ENCODE results near the gene ZNF213.
"Not testable (repeated sequence)": the region's sequence is repeated elsewhere in the genome, so short reads cannot be mapped to it uniquely, and the experiment has no call there.

The ZNF213 gene

DNA sequence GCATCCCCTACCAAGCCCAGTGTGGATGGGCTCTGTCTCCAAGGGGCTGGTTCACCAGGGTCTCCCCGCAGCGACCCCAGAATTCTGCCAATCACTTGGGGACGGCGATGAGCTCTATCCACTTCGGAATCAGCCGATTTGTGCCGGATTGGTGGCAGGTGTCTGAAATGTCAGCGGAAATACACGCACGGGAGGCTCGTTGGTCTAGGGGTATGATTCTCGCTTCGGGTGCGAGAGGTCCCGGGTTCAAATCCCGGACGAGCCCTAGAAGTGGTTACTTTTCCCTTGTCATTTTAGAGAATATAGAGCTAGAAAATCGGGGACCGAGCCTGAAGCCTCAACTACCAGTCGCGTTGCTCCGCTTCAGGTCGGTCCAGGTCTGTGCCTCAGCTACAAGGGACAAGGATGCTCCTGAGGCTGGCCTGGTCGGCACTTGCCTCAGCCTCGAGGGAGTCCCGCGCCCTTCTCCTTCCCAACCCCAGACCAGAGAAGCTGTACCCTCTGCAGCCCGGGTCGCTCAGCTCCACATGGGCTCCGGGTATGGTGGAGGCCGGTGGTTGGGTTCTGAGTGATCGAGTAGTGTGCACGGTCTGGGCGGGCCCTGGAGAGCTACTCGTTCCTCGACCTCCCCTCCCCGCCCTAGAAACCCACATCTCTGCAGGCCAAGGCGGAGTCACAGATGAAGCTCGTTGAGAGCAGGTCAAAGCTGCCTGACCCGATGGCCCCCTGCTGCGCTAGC, 37.2 kb downstream of the ZNF213 start:
- H3K36me3 ChIP-seq (ENCODE audit: insufficient read depth, low read length), result no peaks in the 10 kb centered on the region
- no peak for TF ChIP-seq POLR2AphosphoS5 (IDR thresholded peaks at IDR 0.05; ENCODE audit: borderline replicate concordance, low read depth, low read length)
- no peak for TF ChIP-seq EZH2 (IDR thresholded peaks at IDR 0.05)
- TF ChIP-seq FOXP2 (optimal IDR thresholded peaks at IDR 0.05; ENCODE audit: control extremely low read depth, extremely low read length, insufficient read depth), result no peak
- no peak for DNase-seq (ENCODE audit: low read depth, low spot score)
- no peak overlapping the region for H3K4me3 ChIP-seq
- no peaks in the 10 kb centered on the region for H3K9me3 ChIP-seq (ENCODE audit: low read depth, low read length)
- H3K9ac ChIP-seq (ENCODE audit: insufficient read length), result no peak overlapping the region
- no peak overlapping the region for H3K27ac ChIP-seq

DNA sequence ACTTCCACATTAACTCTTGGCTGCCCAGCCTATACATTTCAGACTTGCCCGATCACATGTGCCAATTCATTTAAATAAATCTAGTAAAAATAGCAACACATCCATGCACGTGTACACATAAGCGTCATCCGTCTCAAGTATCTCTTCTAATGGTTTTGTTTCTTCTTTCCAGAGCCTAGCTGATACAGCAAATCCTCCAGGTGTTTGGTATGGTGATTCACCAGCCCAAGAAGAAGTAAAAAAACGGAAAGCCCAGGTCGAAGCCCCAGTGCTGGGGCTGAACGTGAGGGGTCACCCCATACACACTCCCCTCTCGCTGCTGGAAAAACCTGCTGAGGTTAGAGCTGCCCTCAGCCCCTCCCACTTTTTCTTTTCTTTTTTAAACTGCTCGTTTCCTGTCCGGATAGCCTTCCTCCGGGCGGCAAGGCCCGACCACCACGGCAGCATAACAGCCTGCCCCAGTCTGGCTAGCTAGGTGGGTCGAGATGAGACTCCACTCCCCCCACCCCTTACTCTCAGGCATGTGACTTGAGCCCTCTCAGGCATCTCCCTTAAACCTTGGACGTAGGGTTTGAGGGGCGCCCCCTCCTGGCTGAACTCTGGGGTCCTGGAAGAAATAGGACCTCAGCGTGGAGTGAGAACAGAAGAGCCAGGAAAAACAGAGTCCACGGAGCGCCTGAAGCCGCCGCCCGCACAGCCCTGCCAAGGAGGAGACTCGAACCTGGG, 39.2 kb downstream of the ZNF213 start:
- no peak overlapping the region for H3K9ac ChIP-seq (ENCODE audit: insufficient read length)
- DNase-seq (ENCODE audit: low read depth, low spot score), result no peak
- no peak overlapping the region for H3K4me3 ChIP-seq
- H3K9me3 ChIP-seq (ENCODE audit: low read depth, low read length), result no peaks in the 10 kb centered on the region
- no peaks in the 10 kb centered on the region for H3K36me3 ChIP-seq (ENCODE audit: insufficient read depth, low read length)
- H3K27ac ChIP-seq, result no peak overlapping the region
- TF ChIP-seq FOXP2 (optimal IDR thresholded peaks at IDR 0.05; ENCODE audit: control extremely low read depth, extremely low read length, insufficient read depth), result no peak
- TF ChIP-seq EZH2 (IDR thresholded peaks at IDR 0.05), result no peak
- no peak for TF ChIP-seq POLR2AphosphoS5 (IDR thresholded peaks at IDR 0.05; ENCODE audit: borderline replicate concordance, low read depth, low read length)

DNA sequence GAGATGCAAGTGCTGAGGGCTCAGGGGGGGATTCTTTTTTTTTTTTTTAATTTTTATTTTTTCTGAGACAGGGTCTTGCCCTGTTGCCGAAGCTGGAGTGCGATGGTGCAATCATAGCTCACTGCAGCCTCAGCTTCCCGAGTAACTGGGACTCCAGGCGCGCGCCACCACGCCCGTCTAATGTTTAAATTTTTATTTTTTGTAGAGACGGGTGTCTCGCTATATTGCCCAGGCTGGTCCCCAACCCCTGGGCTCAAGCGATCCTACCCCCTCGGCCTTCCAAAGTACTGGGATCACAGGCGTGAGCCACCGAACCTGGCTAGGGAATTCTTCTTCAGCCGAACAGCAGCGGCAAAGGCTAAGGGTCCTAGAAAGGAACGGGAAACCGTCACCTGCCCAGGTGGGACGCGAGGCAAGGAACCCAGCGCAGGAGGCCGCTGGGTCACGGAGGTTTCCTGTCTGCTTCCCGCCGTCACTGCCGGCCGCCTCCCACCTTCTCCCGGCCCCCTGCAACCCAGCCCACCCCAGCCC, 39.9 kb downstream of the ZNF213 start:
- no peaks in the 10 kb centered on the region for H3K36me3 ChIP-seq (ENCODE audit: insufficient read depth, low read length)
- H3K9me3 ChIP-seq (ENCODE audit: low read depth, low read length), result no peaks in the 10 kb centered on the region
- no peak for TF ChIP-seq FOXP2 (optimal IDR thresholded peaks at IDR 0.05; ENCODE audit: control extremely low read depth, extremely low read length, insufficient read depth)
- TF ChIP-seq POLR2AphosphoS5 (IDR thresholded peaks at IDR 0.05; ENCODE audit: borderline replicate concordance, low read depth, low read length), result no peak
- TF ChIP-seq EZH2 (IDR thresholded peaks at IDR 0.05), result no peak
- H3K4me3 ChIP-seq, result peak overlapping the region; percentile 73; the same call in 1 of the 2 replicates
- H3K9ac ChIP-seq (ENCODE audit: insufficient read length), result no peak overlapping the region
- DNase-seq (ENCODE audit: low read depth, low spot score), result no peak
- H3K27ac ChIP-seq, result no peak overlapping the region

DNA sequence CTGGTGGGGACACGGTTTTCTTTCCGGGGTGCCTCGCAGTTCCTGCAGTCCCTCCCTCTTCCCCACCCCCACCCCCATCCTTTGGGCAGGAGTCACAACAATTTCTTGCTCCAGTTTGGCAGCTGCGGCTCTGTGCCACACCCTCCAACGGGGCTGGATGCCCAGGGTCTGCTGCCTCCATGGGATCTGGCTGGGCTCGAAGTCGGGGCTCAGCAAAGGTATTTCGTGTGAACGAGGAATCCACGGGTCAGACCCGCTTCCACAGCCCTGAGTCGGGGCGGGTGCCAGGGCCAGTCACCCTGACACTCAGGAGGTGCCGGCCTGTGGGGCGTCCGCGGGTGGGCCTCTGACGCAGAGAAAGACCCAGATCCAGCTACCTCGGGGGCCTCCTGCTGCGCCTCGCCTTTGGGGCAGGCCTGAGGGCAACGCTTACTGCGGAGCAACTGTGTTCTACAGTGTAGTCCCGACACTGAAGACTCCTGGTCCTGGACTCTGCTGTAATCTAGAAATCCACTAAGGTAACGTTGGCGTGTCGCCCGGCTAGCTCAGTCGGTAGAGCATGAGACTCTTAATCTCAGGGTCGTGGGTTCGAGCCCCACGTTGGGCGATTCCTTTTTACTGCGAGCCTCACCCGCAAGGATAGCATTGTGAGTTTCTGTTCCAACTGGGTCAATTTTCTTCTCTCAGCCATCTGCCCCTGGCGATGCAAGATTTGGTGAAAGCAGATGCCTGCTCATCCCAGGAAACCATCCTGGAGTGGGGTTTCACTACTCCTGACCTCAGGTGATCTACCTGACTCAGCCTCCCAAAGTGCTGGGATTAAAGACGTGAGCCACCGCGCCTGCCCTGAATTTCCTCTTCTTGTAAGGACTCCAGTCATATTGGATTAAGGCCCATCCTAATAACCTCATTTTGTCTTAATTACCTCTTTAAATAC, 40.6 kb downstream of the ZNF213 start:
- TF ChIP-seq FOXP2 (optimal IDR thresholded peaks at IDR 0.05; ENCODE audit: control extremely low read depth, extremely low read length, insufficient read depth) (no peak), EZH2 (IDR thresholded peaks at IDR 0.05) (no peak), POLR2AphosphoS5 (IDR thresholded peaks at IDR 0.05; ENCODE audit: borderline replicate concordance, low read depth, low read length) (no peak)
- DNase-seq (ENCODE audit: low read depth, low spot score), result no peak
- Histone ChIP-seq H3K4me3 (peak overlapping the region; percentile 73), H3K9ac (ENCODE audit: insufficient read length) (peak overlapping the region; percentile 17), H3K27ac (no peak overlapping the region), H3K36me3 (ENCODE audit: insufficient read depth, low read length) (no peaks in the 10 kb centered on the region), H3K9me3 (ENCODE audit: low read depth, low read length) (no peaks in the 10 kb centered on the region)

DNA sequence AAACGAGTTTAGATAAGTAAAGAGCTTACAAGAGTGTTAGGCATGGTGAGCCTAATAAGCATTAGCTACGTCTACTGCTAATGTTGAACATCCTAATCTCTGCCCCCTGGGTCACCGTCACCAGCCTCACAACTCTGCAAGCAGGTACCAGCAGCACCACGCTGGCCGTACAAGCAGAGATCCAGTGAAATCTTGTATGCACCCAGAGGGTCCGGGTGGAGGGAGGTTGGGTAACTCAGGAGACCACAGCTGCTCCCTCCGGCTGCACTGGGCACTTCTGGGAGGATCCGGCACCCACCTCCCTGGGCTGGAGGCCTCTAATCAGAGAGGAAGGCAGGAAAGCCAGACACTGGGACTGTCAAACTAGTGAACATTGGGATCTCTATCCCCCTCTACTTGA, 44.8 kb downstream of the ZNF213 start:
- no peak overlapping the region for H3K4me3 ChIP-seq
- no peak overlapping the region for H3K27ac ChIP-seq
- H3K9ac ChIP-seq (ENCODE audit: insufficient read length), result no peak overlapping the region
- H3K36me3 ChIP-seq (ENCODE audit: insufficient read depth, low read length), result no peaks in the 10 kb centered on the region
- TF ChIP-seq EZH2 (IDR thresholded peaks at IDR 0.05), result no peak
- no peak for TF ChIP-seq FOXP2 (optimal IDR thresholded peaks at IDR 0.05; ENCODE audit: control extremely low read depth, extremely low read length, insufficient read depth)
- no peak for TF ChIP-seq POLR2AphosphoS5 (IDR thresholded peaks at IDR 0.05; ENCODE audit: borderline replicate concordance, low read depth, low read length)
- no peaks in the 10 kb centered on the region for H3K9me3 ChIP-seq (ENCODE audit: low read depth, low read length)
- no peak for DNase-seq (ENCODE audit: low read depth, low spot score)

DNA sequence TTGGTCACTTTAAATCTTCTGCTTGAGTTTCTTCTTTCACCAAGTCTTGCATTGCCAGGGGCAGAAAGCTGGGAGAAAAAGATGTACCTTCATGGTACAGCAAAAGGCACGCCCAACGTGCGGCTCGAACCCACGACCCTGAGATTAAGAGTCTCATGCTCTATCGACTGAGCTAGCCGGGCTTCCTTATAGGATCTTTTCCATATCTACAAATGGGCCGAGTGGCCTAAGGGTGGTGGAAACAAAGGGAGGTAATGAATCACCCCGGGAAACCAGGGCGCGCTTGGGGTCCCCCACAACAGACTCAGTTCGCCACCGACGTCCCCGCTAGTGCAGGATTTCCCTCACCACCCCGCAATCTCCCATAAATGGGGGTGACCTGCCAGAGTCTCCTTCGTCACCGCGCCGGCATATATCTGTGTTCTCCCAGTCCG, 45.6 kb downstream of the ZNF213 start:
- H3K9me3 ChIP-seq (ENCODE audit: low read depth, low read length), result no peaks in the 10 kb centered on the region
- no peak overlapping the region for H3K9ac ChIP-seq (ENCODE audit: insufficient read length)
- no peak for TF ChIP-seq POLR2AphosphoS5 (IDR thresholded peaks at IDR 0.05; ENCODE audit: borderline replicate concordance, low read depth, low read length)
- TF ChIP-seq EZH2 (IDR thresholded peaks at IDR 0.05), result no peak
- no peak for TF ChIP-seq FOXP2 (optimal IDR thresholded peaks at IDR 0.05; ENCODE audit: control extremely low read depth, extremely low read length, insufficient read depth)
- H3K4me3 ChIP-seq, result no peak overlapping the region
- H3K36me3 ChIP-seq (ENCODE audit: insufficient read depth, low read length), result no peaks in the 10 kb centered on the region
- no peak overlapping the region for H3K27ac ChIP-seq
- DNase-seq (ENCODE audit: low read depth, low spot score), result no peak

DNA sequence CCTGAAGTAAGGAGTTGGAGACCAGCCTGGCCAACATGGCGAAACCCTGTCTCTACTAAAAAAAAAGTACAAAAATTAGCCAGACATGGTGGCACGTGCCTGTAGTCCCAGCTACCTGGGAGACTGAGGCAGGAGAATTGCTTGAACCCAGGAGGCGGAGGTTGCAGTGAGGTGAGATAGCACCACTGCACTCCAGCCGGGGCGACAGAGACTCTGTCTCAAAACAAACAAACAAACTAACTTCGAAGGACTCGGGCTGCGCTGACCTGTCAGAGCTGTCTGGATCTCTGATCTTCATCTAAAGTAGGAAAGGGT, 47.4 kb downstream of the ZNF213 start:
- H3K36me3 ChIP-seq (ENCODE audit: insufficient read depth, low read length); DNase-seq (ENCODE audit: low read depth, low spot score); H3K9ac ChIP-seq (ENCODE audit: insufficient read length); H3K4me3 ChIP-seq; H3K9me3 ChIP-seq (ENCODE audit: low read depth, low read length); H3K27ac ChIP-seq: not testable (repeated sequence)

Data from SK-N-MC (cell line).